ENCODE results near the gene TMEM184C.

The TMEM184C gene

DNA sequence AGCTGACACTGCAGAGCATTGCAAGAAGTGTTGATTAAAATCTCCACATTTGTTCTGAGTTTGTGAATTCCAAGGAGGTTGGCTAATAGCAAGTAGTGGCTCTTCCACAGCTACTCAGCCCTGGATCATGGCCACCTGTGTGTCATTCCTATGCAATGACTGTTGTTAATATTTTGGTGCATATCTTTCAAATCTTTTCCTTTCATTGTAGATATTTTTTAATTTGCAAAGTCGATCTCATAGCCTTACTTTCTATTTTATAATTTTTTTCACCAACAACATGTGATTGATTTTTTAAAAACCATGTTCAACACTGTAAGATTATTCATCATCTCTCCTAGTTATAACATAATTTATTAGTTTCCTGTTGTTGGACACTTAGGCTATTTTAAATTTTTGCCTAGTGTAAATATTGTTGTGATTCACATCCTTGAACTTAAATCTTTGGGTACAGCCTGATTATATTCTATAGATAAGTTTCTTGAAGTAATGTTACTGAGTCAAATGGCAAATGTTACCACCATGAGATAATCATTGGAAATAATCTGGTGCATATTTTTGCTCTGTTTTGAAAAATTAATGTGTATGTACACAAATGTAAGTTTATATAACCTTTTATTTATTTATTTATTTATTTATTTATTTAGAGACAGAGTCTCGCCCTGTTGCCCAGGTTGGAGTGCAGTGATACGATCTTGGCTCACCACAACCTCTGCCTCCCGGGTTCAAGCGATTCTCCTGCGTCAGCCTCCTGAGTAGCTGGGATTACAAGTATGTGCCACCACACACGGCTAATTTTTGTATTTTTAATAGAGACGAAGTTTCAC lies 97.6 kb downstream of the TMEM184C start:
- no peak overlapping the region for H3K4me3 ChIP-seq (ENCODE audit: low read depth, low read length)
- TF ChIP-seq, protein P1, sequence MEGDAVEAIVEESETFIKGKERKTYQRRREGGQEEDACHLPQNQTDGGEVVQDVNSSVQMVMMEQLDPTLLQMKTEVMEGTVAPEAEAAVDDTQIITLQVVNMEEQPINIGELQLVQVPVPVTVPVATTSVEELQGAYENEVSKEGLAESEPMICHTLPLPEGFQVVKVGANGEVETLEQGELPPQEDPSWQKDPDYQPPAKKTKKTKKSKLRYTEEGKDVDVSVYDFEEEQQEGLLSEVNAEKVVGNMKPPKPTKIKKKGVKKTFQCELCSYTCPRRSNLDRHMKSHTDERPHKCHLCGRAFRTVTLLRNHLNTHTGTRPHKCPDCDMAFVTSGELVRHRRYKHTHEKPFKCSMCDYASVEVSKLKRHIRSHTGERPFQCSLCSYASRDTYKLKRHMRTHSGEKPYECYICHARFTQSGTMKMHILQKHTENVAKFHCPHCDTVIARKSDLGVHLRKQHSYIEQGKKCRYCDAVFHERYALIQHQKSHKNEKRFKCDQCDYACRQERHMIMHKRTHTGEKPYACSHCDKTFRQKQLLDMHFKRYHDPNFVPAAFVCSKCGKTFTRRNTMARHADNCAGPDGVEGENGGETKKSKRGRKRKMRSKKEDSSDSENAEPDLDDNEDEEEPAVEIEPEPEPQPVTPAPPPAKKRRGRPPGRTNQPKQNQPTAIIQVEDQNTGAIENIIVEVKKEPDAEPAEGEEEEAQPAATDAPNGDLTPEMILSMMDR (IDR thresholded peaks at IDR 0.05; ENCODE audit: borderline replicate concordance, insufficient read depth, low read depth, low read length) = no peak

DNA sequence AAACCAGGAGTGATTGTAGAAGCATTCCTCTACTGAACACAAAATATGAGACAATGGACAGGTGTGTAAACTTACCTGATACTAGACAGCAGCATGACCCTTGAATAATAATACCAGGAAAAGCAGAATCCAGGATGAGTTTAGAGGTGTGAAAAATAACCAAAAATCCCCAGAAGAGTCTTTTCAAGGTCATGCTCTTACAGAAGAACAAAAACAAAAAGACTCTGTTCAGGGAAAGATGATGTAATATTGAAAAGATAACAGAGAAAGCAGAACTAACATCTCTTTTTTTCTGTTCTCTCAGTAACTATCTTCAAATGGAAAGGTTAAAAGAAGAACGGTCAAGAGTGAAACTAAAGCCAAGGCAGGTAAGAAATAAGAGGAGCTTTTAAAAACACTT lies 100.7 kb downstream of the TMEM184C start:
- no peak overlapping the region for H3K4me3 ChIP-seq (ENCODE audit: low read depth, low read length)
- TF ChIP-seq, protein P1 (IDR thresholded peaks at IDR 0.05; ENCODE audit: borderline replicate concordance, insufficient read depth, low read depth, low read length) = no peak
